ENCODE data around the gene E2F4.

E2F4 gene

DNA sequence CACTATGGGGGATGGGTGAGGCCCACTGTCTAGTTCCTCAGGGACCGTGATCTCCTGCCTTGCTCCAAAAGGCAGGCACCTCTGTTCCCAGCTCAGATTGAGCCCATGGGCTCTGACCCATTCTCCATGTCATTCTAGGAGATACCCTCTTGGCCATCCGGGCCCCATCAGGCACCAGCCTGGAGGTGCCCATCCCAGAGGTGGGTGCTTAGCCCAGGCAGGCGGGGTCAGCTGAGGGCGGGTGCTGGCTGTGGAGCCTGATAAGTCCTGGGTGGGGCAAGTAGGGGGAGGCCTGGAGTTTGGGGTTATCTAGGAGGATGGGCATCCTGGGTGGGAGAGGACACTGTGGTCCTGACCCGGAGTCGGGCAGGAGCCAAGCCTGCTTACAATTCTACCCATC, 2.3 kb downstream of the E2F4 start:
- no peak for DNase-seq

- DNase-seq = no peak
These were observed 3.7 kb downstream of the E2F4 start for GRCh38 chr16:67195676-67196075.

- no peak for DNase-seq
These were observed 4.9 kb downstream of the E2F4 start for GRCh38 chr16:67196881-67197280.

DNA sequence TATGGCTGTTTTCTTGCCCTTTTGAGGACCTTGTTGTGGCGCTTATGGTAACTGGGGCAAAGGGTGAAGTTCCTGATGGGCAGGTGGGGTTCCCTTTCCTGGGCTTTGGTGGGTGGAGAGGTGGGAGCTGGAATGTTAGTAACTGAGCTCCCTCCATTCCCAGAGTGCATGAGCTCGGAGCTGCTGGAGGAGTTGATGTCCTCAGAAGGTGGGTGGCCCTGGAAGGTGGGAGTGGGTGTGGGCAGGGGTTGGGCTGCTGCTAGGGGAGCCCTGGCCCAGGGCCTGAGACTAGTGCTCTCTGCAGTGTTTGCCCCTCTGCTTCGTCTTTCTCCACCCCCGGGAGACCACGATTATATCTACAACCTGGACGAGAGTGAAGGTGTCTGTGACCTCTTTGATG, 5.7 kb downstream of the E2F4 start:
- DNase-seq = no peak

- DNase-seq = no peak
These were observed 6.3 kb downstream of the E2F4 start for GRCh38 chr16:67198238-67198734.

DNA sequence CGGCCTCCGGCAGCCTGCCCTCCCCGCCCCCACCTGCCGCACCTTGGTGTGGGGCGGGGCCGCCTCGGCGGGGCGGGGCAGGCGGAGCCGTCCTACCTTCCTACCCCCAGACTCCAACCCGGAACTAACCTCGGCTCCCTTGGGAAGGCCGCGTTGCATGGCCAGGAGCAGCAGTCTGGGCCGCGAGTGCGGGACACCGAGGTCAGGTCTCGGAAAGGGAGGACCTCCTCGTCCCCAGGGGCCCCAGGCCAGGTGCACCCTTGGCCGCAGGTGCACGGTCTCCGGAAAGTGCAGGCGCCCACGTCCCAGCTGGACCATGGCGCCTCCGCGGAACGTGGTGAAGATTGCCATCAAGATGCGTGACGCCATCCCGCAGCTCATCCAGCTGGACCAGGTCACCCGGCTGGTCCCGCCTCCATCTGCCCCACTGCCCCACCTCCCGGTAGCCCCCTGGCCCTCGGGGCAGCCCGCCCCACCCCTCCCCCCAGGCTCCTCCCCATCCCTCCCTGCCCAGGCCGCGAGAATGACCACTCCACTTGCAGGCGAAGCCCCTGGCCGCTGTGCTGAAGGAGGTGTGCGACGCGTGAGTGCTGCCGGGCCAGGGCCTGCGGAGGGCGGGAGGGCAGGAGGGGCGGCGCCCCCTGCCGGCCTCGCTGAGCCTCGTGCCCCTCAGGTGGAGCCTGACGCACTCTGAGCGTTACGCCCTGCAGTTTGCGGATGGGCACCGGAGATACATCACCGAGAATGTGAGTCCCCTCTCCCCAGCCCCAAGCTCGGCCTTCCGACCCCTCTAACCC, 7.3 kb downstream of the E2F4 start, which contains the start of gene ELMO3:
ELMO3 (plus strand) TSS at position 121 of the 797 bp plus-strand sequence; CDS start at position 317, 196 bp downstream.
- no peak for DNase-seq

DNA sequence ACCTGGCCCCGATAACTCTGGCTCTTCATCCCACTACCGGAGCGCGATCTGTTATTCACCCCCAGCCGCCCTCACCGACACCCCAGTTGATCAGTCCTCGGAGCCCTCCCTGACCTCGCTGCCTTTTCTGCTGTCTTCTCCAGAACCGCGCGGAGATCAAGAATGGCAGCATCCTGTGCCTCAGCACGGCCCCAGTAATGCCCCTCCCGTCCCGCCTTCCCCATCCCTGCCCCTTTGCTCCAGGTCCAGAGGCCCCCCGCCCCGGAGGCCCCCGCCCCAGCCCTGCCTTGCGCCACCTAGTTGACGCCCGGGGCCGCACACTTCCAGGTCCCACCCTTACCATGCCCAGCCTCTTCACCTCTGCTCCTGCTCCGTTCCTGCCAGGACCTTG, 7.8 kb downstream of the E2F4 start:
- no peak for DNase-seq

DNA sequence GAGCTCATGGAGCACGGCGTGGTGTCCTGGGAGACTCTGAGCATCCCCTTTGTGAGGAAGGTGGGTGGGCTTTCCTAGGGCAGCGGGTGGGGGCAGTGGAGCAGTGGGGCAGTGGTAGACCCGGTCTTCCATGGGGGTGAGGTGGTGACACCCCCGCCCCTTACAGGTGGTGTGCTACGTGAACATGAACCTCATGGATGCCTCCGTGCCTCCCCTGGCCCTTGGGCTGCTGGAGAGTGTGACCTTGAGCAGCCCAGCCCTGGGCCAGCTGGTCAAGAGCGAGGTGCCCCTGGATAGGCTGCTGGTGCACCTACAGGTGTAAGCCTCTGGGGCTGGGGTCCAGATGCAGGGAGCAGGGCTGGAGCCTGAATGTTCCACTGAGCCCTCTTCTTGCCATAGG, 8.5 kb downstream of the E2F4 start:
- no peak for DNase-seq

- DNase-seq = no peak
These were observed 9.7 kb downstream of the E2F4 start for GRCh38 chr16:67201411-67202345.

DNA sequence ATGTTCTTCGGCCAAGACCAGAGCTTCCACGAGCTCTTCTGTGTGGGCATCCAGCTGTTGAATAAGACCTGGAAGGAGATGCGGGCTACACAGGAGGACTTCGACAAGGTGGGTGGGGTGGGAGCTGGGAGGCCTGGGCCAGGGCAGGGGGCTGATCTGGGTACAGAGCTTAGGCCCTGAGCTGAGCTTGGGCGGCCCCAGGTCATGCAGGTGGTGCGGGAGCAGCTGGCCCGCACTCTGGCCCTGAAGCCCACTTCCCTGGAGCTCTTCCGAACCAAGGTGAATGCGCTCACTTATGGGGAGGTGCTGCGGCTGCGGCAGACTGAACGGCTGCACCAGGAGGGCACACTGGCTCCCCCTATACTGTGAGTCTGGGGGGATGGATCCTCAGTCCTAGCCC, 10.5 kb downstream of the E2F4 start:
- DNase-seq = no peak

DNA sequence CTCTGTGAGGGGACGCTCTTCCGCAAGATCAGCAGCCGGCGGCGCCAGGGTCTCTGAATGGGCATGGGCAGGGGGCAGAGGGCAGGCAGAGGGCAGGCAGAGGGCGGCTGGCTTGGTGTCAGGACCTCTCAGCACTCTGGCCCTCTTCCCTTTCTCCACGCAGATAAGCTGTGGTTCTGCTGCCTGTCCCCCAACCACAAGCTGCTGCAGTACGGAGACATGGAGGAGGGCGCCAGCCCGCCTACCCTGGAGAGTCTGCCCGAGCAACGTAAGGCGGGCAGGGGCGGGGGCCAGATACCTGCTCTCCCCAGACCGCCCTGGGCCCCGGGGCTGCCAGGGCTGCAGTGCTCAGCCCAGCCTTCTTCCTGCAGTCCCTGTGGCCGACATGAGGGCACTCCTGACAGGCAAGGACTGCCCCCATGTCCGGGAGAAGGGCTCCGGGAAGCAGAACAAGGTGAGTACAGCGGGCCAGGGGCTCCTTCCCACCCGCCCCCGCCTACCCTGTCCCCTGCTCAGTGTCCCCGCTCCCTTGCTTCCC, 11.1 kb downstream of the E2F4 start:
- no peak for DNase-seq

GRCh38 chr16:67204076-67204475, 12.1 kb downstream of the E2F4 start:
- DNase-seq = no peak

- DNase-seq = no peak
These were observed 14.3 kb downstream of the E2F4 start for GRCh38 chr16:67206129-67206837.

- DNase-seq = no peak
These were observed 14.9 kb downstream of the E2F4 start for GRCh38 chr16:67206838-67207248.

DNA sequence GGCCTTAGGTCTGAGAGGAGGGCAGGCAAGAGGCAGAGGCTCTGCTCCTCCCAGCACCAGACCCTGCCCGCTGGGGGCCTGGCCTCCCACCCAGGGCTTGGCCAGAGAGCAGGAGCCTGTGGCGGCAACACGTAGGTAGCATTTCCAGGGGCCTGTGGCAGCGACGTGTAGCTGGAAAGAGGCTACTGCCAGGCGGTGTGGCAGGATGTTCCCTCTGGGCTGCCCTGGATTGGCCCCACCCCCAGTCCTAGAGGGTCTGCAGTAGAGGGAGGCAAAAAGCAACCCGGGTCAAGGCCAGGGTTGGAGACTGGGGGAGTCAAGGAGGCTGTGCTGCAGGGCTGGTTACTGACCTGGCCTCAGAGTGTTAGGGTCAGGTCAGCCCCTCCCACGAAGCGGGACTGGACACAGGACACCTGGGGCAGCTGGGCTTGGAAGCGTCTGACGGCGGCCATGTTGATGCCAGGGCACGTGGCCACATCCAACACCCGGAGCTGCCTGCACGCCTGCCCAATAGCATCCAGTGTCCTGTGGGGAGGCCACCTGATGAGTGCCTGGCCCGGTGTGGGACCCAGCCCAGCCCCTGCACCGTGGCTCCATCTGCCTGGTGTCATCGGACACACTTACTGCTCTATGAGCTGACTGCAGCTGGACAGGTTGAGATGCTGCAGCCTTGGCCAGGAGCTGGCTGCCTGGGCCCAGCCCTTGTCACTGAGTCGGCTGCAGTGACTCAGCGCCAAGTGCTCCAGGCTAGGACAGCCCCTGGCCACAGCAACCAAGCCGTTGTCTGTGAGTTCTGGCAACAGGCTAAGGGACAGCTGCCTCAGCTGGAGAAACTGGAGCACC, 15.5 kb downstream of the E2F4 start:
- no peak for DNase-seq

- DNase-seq = no peak
These were observed 16.4 kb downstream of the E2F4 start for GRCh38 chr16:67208154-67208896.

- DNase-seq = no peak
These were observed 17.6 kb downstream of the E2F4 start for GRCh38 chr16:67209565-67209964.

DNA sequence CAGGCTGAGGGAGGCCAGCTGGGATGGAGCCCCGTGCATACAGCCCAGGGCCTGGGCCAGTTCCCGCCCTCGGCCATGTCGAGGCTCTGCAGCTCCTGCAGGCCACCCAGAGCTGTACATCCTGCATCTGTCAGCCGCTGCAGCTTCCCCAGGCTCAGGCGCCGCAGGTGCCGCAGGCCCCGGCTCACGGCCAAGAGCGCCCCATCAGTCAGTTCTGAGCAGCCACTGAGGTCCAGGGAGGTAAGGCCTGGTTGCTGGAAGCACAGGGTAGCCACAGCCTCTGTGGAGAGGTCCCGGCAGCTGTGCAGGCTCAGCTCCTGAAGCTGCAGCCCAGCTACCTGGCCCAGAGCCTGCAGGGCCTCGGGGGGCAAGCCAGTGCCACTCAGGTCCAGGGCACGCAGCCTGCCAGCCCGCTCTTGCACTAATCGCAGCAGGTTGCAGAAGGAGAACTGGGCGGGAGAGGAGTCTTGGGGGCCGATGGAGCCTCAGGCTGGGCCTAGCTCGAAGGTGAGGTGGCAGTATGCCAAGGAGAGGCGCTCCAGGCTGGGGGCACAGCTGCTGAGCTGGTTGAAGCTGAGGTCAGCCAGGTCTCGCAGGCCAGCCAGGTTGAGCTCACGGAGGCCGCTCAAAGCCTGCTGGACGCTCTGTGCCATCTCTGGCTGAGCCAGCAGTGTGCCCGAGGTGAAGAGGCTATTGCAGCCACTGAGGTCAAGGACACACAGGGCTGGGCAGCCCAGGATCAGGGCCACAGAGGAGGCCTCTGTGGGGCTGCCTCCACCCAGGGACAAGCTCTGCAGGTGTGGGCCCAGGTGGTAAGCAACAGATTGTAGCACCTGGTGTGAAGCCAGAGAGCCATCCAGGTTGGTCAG, 18.3 kb downstream of the E2F4 start:
- DNase-seq = no peak

GRCh38 chr16:67211674-67212073, 19.7 kb downstream of the E2F4 start:
- DNase-seq = no peak

DNA sequence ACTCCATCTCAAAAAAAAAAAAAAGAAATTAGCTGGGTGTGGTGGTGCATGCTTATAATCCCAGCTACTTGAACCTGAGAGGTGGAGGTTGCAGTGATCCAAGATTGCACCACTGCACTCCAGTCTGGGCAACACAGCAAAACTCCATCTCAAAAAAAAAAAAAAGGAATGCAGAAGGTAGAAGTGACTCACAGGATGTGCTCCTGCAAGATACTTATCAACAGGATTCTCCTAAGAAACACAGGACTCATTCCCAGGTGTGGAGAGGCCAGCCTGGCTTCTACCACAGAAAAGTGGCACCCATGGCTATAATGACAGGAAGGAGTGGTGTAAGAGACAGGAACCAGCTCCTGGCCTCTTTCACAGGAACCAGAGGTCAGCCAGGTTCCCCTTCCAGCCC, 20.8 kb downstream of the E2F4 start:
- DNase-seq = no peak
